Neural cell (in vitro differentiated cells): ENCODE results near the gene MRPS34. TPM values are rescaled to one million over a fixed set of nuclear protein-coding genes. Genes with fewer than 3 reads are reported as not detected.

Experiments
- H2AFZ ChIP-seq: fragments of 200-600, 300-800 bp; sonication (generic), shearing (Covaris generic); 2 replicates; pipeline ENCODE4 v1.6.0; 2014; ENCODE audit warnings: low read depth, mild to moderate bottlenecking, antibody characterized with exemption, low read length, moderate library complexity
- H3F3A ChIP-seq: fragments of 200-600 bp; shearing (Covaris generic); 2 replicates; pipeline ENCODE4 v1.6.1; 2016; ENCODE audit warnings: mild to moderate bottlenecking, moderate library complexity, mixed read lengths, antibody characterized with exemption, low read length; ENCODE audit not compliant: insufficient read depth, poor library complexity, severe bottlenecking
- H3K27ac ChIP-seq: fragments of 200-600, 300-800 bp; sonication (generic), shearing (Covaris generic); 2 replicates; pipeline ENCODE4 v1.5.1; 2014; ENCODE audit warnings: mild to moderate bottlenecking, low read length, moderate library complexity
- H3K27me3 ChIP-seq: fragments of 300-800, 200-600 bp; sonication (generic), shearing (Covaris generic); 2 replicates; pipeline ENCODE4 v1.6.0; 2014; ENCODE audit warnings: mild to moderate bottlenecking, low read depth, low read length, moderate library complexity; ENCODE audit not compliant: insufficient read depth
- H3K36me3 ChIP-seq: fragments of 300-800, 200-600 bp; sonication (generic), shearing (Covaris generic); 2 replicates; pipeline ENCODE4 v1.5.1; 2014; ENCODE audit warnings: mild to moderate bottlenecking, antibody characterized with exemption, low read length, moderate library complexity; ENCODE audit not compliant: insufficient read depth
- H3K4me2 ChIP-seq: fragments of 300-800, 200-600 bp; sonication (generic), shearing (Covaris generic); 2 replicates; pipeline ENCODE4 v1.6.0; 2014; ENCODE audit warnings: mild to moderate bottlenecking, low read length
- H3K4me3 ChIP-seq: fragments of 300-800, 200-600 bp; sonication (generic), shearing (Covaris generic); 2 replicates; pipeline ENCODE4 v1.5.1; 2014; ENCODE audit warnings: mild to moderate bottlenecking, low read length, moderate library complexity
- H3K79me2 ChIP-seq: fragments of 200-600 bp; shearing (Covaris generic); replicated peaks from 2 replicates; pipeline ENCODE4 v1.6.0; 2014; ENCODE audit warnings: mild to moderate bottlenecking, low read length, moderate library complexity; ENCODE audit not compliant: insufficient read depth
- H3K9ac ChIP-seq: fragments of 300-800, 200-600 bp; sonication (generic), shearing (Covaris generic); 2 replicates; pipeline ENCODE4 v1.6.1; 2016; ENCODE audit warnings: mild to moderate bottlenecking, low read length, mixed read lengths
- H3K9me2 ChIP-seq: fragments of 200-600 bp; shearing (Covaris generic); 2 replicates; pipeline ENCODE4 v1.6.1; 2016; ENCODE audit warnings: mild to moderate bottlenecking, low read length, mixed read lengths; ENCODE audit not compliant: insufficient read depth
- H3K9me3 ChIP-seq: fragments of 200-600, 300-800 bp; sonication (generic), shearing (Covaris generic); 2 replicates; pipeline ENCODE4 v1.6.1; 2016; ENCODE audit warnings: mild to moderate bottlenecking, mixed run types, low read length, moderate library complexity, mixed read lengths
- H4K20me1 ChIP-seq: fragments of 200-600 bp; shearing (Covaris generic); 2 replicates; pipeline ENCODE4 v1.6.1; 2016; ENCODE audit warnings: mild to moderate bottlenecking, mixed run types; ENCODE audit not compliant: insufficient read depth
- EZH2 ChIP-seq: fragments of 200-600, 300-800 bp; shearing (Covaris generic), sonication (generic); IDR thresholded peaks from 2 replicates; pipeline ENCODE4 v1.6.1; 2014; ENCODE audit warnings: antibody characterized with exemption, low read length, borderline replicate concordance, mild to moderate bottlenecking; ENCODE audit not compliant: insufficient read depth, poor library complexity, severe bottlenecking
- MXI1 ChIP-seq: fragments of 450-650 bp; conservative IDR thresholded peaks from 2 replicates; pipeline ENCODE4 v1.6.1; 2014; ENCODE audit warnings: antibody characterized with exemption, mild to moderate bottlenecking; ENCODE audit not compliant: poor library complexity, severe bottlenecking
- POLR2AphosphoS5 ChIP-seq: IDR thresholded peaks from 2 replicates; pipeline ENCODE4 v1.6.1; 2012
- RAD21 ChIP-seq: fragments of 450-650 bp; conservative IDR thresholded peaks from 2 replicates; pipeline ENCODE4 v1.6.1; 2014; ENCODE audit warnings: antibody characterized with exemption, mild to moderate bottlenecking, moderate library complexity
- SMC3 ChIP-seq: fragments of 450-650 bp; conservative IDR thresholded peaks from 2 replicates; pipeline ENCODE4 v1.6.1; 2014; ENCODE audit warnings: antibody characterized with exemption, mild to moderate bottlenecking, moderate library complexity; ENCODE audit not compliant: poor library complexity
- TAF1 ChIP-seq: IDR thresholded peaks from 2 replicates; pipeline ENCODE4 v1.6.1; 2012; ENCODE audit warnings: low read depth
- polyA plus RNA-seq: library from polyadenylated mRNA; depleted of rRNA; stranded (reverse); fragments of >200 nt; gene quantifications from 2 replicates; pipeline ENCODE4 v1.2.3, GENCODE V29; 2014
- TF ChIP-seq, protein P1 (sequence below): IDR thresholded peaks from 2 replicates; pipeline ENCODE4 v1.6.1; 2012; ENCODE audit warnings: borderline replicate concordance
- TF ChIP-seq, protein P2 (sequence below): fragments of 450-650 bp; IDR thresholded peaks from 2 replicates; pipeline ENCODE4 v1.5.1; 2014; ENCODE audit warnings: antibody characterized with exemption, mild to moderate bottlenecking, moderate library complexity; ENCODE audit not compliant: poor library complexity, severe bottlenecking

The MRPS34 gene
- polyA plus RNA-seq, 1 donor from 2014 or later = 113 TPM

DNA sequence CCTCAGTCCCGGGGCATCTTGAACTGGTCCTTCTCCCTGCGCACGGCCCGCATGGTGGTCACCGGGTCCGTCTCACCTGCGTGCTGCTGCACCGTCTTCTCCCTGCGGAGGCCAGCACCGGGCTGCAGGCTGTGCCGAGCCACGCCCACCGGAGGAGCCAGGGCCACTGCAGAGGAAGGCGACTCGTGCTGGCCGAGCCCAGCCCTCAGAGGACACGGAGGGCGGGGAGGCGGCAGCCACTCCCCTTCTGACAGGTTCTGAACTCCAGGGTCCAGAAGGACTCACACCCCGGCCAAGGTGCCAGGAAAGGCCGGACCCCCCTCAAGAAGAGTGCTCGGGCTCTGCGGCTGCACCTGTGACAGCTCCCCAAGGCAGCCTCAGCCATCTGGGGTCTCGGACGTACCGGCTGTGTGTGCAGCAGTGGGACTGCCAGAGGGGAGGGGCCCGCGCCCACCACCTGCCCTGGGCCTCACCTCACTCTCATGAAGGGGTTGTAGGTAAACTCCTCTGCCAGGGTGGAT, 36.4 kb upstream of the MRPS34 start:
- Histone ChIP-seq H3K27me3 (no peaks in the 10 kb centered on the region), H3K4me3 (no peak overlapping the region), H3K27ac (no peak overlapping the region), H3K9me3 (no peaks in the 10 kb centered on the region), H2AFZ (no peak overlapping the region), H3F3A (no peaks in the 10 kb centered on the region), H4K20me1 (no peaks in the 10 kb centered on the region), H3K36me3 (no peaks in the 10 kb centered on the region), H3K4me2 (no peak overlapping the region), H3K9me2 (no peaks in the 10 kb centered on the region), H3K9ac (no peak overlapping the region), H3K79me2 (no peaks in the 10 kb centered on the region)
- no peak for TF ChIP-seq POLR2AphosphoS5
- TF ChIP-seq TAF1 = no peak
- no peak for TF ChIP-seq MXI1
- TF ChIP-seq RAD21 = no peak
- TF ChIP-seq, protein P1, sequence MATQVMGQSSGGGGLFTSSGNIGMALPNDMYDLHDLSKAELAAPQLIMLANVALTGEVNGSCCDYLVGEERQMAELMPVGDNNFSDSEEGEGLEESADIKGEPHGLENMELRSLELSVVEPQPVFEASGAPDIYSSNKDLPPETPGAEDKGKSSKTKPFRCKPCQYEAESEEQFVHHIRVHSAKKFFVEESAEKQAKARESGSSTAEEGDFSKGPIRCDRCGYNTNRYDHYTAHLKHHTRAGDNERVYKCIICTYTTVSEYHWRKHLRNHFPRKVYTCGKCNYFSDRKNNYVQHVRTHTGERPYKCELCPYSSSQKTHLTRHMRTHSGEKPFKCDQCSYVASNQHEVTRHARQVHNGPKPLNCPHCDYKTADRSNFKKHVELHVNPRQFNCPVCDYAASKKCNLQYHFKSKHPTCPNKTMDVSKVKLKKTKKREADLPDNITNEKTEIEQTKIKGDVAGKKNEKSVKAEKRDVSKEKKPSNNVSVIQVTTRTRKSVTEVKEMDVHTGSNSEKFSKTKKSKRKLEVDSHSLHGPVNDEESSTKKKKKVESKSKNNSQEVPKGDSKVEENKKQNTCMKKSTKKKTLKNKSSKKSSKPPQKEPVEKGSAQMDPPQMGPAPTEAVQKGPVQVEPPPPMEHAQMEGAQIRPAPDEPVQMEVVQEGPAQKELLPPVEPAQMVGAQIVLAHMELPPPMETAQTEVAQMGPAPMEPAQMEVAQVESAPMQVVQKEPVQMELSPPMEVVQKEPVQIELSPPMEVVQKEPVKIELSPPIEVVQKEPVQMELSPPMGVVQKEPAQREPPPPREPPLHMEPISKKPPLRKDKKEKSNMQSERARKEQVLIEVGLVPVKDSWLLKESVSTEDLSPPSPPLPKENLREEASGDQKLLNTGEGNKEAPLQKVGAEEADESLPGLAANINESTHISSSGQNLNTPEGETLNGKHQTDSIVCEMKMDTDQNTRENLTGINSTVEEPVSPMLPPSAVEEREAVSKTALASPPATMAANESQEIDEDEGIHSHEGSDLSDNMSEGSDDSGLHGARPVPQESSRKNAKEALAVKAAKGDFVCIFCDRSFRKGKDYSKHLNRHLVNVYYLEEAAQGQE = no peak
- no peak for TF ChIP-seq SMC3

DNA sequence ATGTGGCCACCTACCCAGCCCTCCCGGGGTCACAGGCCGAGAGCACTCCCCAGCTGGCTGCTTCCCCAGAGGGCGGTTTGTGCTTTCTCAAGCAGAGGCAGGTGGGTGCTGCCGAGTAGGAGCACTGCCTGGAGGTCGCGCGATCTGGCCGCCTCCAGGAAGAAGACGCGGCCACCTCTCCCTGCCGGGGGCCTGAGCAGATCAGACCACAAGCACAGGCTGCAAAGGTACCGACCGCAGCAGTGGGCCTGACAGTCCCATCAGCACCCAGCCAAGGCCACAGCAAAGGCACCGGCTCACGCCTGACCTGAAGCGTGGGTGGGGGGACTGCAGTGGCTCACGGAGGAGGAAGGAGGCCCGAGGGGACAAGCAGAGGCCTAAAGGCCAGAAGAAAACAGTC, 35.8 kb upstream of the MRPS34 start:
- TF ChIP-seq, protein P1 = no peak
- TF ChIP-seq TAF1 (no peak), RAD21 (no peak), SMC3 (no peak), EZH2 (no peak)
- TF ChIP-seq, protein P2, sequence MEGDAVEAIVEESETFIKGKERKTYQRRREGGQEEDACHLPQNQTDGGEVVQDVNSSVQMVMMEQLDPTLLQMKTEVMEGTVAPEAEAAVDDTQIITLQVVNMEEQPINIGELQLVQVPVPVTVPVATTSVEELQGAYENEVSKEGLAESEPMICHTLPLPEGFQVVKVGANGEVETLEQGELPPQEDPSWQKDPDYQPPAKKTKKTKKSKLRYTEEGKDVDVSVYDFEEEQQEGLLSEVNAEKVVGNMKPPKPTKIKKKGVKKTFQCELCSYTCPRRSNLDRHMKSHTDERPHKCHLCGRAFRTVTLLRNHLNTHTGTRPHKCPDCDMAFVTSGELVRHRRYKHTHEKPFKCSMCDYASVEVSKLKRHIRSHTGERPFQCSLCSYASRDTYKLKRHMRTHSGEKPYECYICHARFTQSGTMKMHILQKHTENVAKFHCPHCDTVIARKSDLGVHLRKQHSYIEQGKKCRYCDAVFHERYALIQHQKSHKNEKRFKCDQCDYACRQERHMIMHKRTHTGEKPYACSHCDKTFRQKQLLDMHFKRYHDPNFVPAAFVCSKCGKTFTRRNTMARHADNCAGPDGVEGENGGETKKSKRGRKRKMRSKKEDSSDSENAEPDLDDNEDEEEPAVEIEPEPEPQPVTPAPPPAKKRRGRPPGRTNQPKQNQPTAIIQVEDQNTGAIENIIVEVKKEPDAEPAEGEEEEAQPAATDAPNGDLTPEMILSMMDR = no peak
- no peak overlapping the region for H3K9ac ChIP-seq
- H3K4me3 ChIP-seq = no peak overlapping the region
- H4K20me1 ChIP-seq = no peaks in the 10 kb centered on the region
- no peaks in the 10 kb centered on the region for H3K79me2 ChIP-seq
- no peaks in the 10 kb centered on the region for H3K27me3 ChIP-seq
- no peak overlapping the region for H2AFZ ChIP-seq
- H3K27ac ChIP-seq = no peak overlapping the region
- H3K4me2 ChIP-seq = no peak overlapping the region
- no peaks in the 10 kb centered on the region for H3K36me3 ChIP-seq
- no peaks in the 10 kb centered on the region for H3K9me2 ChIP-seq
- H3K9me3 ChIP-seq = no peaks in the 10 kb centered on the region
- H3F3A ChIP-seq = no peaks in the 10 kb centered on the region
